Keratinocyte (primary cell): ENCODE data around the gene PDE3A. TPM values are rescaled to one million over a fixed set of nuclear protein-coding genes. Genes with fewer than 3 reads are reported as not detected.

Experiments
- DNase-seq: peaks from one replicate; pipeline ENCODE4 v3.0.0-alpha.2; 2011; ENCODE audit warnings: low read depth, missing footprints, low spot score
- FAIRE-seq: peaks from 2 replicates; lab custom pipeline; 2011; peaks lifted over from hg19 to GRCh38; lab: Jason Lieb, UNC
- H2AFZ ChIP-seq: 2 replicates; pipeline ENCODE4 v1.6.0; 2012; ENCODE audit warnings: low read length, control low read depth, inconsistent platforms; ENCODE audit not compliant: control insufficient read depth
- H3K27ac ChIP-seq: 2 replicates; pipeline ENCODE4 v1.5.1; 2011; ENCODE audit warnings: low read length; ENCODE audit not compliant: control insufficient read depth, insufficient read depth
- H3K27me3 ChIP-seq: 3 replicates; pipeline ENCODE4 v1.6.0; 2011; ENCODE audit warnings: low read length; ENCODE audit not compliant: control insufficient read depth, insufficient read depth; ENCODE audit errors: extremely low read depth
- H3K36me3 ChIP-seq, 2 experiments: 2 replicates in 1 of 2; 3 replicates in 1 of 2; pipeline ENCODE4 v1.5.1; 2011; ENCODE audit warnings: low read length in 2 of 2, mild to moderate bottlenecking in 1 of 2; ENCODE audit not compliant: control insufficient read depth in 2 of 2, insufficient read depth in 2 of 2; ENCODE audit errors: extremely low read depth in 1 of 2
- H3K4me1 ChIP-seq: 3 replicates; pipeline ENCODE4 v1.5.1; 2011; ENCODE audit warnings: low read length; ENCODE audit not compliant: control insufficient read depth, insufficient read depth; ENCODE audit errors: extremely low read depth
- H3K4me2 ChIP-seq: 3 replicates; pipeline ENCODE4 v1.6.0; 2011; ENCODE audit warnings: low read depth, low read length; ENCODE audit not compliant: control insufficient read depth, insufficient read depth; ENCODE audit errors: extremely low read depth
- H3K4me3 ChIP-seq, 3 experiments: fragments of 200-600 bp in 1 of 3; sonication (generic) in 1 of 3; 2 replicates in 2 of 3; 3 replicates in 1 of 3; pipeline ENCODE4 v1.5.1; 2011 to 2016; ENCODE audit warnings: low read length in 3 of 3, mild to moderate bottlenecking in 3 of 3, control low read depth in 2 of 3, inconsistent platforms in 1 of 3, low read depth in 1 of 3, mixed read lengths in 1 of 3, mixed run types in 1 of 3, moderate library complexity in 1 of 3; ENCODE audit not compliant: control insufficient read depth in 2 of 3, insufficient read depth in 2 of 3; ENCODE audit errors: extremely low read depth in 1 of 3
- H3K79me2 ChIP-seq: 2 replicates; pipeline ENCODE4 v1.6.0; 2012; ENCODE audit warnings: low read length; ENCODE audit not compliant: control insufficient read depth, insufficient read depth
- H3K9ac ChIP-seq: 3 replicates; pipeline ENCODE4 v1.6.0; 2011; ENCODE audit warnings: low read length; ENCODE audit not compliant: control insufficient read depth, insufficient read depth; ENCODE audit errors: extremely low read depth
- H3K9me1 ChIP-seq: 3 replicates; pipeline ENCODE4 v1.6.0; 2011; ENCODE audit warnings: low read length; ENCODE audit not compliant: control insufficient read depth, insufficient read depth; ENCODE audit errors: extremely low read depth
- H3K9me3 ChIP-seq: 2 replicates; pipeline ENCODE4 v1.5.1; 2012; ENCODE audit warnings: low read depth, low read length; ENCODE audit not compliant: control insufficient read depth
- H4K20me1 ChIP-seq: 3 replicates; pipeline ENCODE4 v1.6.0; 2011; ENCODE audit warnings: low read length; ENCODE audit not compliant: control insufficient read depth, insufficient read depth; ENCODE audit errors: extremely low read depth
- EZH2 ChIP-seq: IDR thresholded peaks from one replicate; pipeline ENCODE4 v1.6.1; 2012; ENCODE audit warnings: inconsistent platforms, mild to moderate bottlenecking, low read length, moderate library complexity
- dilution Hi-C: fragments of 300-500 bp; cut with MboI; formaldehyde crosslinking; loops from one replicate; pipeline ENCODE4 v1.7.0; 2020; ENCODE audit warnings: low sequenced_read_pairs; ENCODE audit not compliant: extremely low pct_ligation_motif_present
- polyA plus RNA-seq, 5 experiments: library from polyadenylated mRNA; depleted of rRNA in 3 of 5; stranded (reverse) in 3 of 5; stranded (forward) in 1 of 5; unstranded in 1 of 5; fragments of >200 nt; gene quantifications; 1 replicate in 1 of 5; 2 replicates in 3 of 5; 3 replicates in 1 of 5; pipeline versions ENCODE4 v1.2.1 to v1.2.3, GENCODE V29; 2011 to 2012; ENCODE audit warnings: missing spikeins in 2 of 5, low read depth in 1 of 5, low replicate concordance in 1 of 5
- TF ChIP-seq, protein P1 (sequence below), 3 experiments: IDR thresholded peaks in 1 of 3; conservative IDR thresholded peaks in 1 of 3; optimal IDR thresholded peaks in 1 of 3; 2 replicates in 2 of 3; 3 replicates in 1 of 3; pipeline versions ENCODE3 to v1.5.1; 2011; ENCODE audit warnings: low read length in 3 of 3, mild to moderate bottlenecking in 3 of 3, moderate library complexity in 2 of 3, control low read depth in 1 of 3, inconsistent platforms in 1 of 3; ENCODE audit not compliant: insufficient read depth in 2 of 3; ENCODE audit errors: extremely low read depth in 1 of 3

Gene PDE3A
- polyA plus RNA-seq, 1 donor (not counting 4 experiments of a cell fraction or from before 2014, with no cell fraction given), result 0.01 TPM

GRCh38 chr12:20403230-20403629 is 34.9 kb downstream of the PDE3A start:
- dilution Hi-C loops, result no loop called here

GRCh38 chr12:20404576-20405346 is 36.4 kb downstream of the PDE3A start:
- dilution Hi-C loops, result no loop called here
- no peak overlapping the region for H2AFZ ChIP-seq
- H3K4me1 ChIP-seq, result no peaks in the 10 kb centered on the region
- no peaks in the 10 kb centered on the region for H3K27me3 ChIP-seq
- no peaks in the 10 kb centered on the region for H3K79me2 ChIP-seq
- TF ChIP-seq, protein P1, sequence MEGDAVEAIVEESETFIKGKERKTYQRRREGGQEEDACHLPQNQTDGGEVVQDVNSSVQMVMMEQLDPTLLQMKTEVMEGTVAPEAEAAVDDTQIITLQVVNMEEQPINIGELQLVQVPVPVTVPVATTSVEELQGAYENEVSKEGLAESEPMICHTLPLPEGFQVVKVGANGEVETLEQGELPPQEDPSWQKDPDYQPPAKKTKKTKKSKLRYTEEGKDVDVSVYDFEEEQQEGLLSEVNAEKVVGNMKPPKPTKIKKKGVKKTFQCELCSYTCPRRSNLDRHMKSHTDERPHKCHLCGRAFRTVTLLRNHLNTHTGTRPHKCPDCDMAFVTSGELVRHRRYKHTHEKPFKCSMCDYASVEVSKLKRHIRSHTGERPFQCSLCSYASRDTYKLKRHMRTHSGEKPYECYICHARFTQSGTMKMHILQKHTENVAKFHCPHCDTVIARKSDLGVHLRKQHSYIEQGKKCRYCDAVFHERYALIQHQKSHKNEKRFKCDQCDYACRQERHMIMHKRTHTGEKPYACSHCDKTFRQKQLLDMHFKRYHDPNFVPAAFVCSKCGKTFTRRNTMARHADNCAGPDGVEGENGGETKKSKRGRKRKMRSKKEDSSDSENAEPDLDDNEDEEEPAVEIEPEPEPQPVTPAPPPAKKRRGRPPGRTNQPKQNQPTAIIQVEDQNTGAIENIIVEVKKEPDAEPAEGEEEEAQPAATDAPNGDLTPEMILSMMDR (optimal IDR thresholded peaks at IDR 0.05 in 1 of 3, IDR thresholded peaks at IDR 0.05 in 1 of 3, conservative IDR thresholded peaks at IDR 0.05 in 1 of 3; ENCODE audit: extremely low read depth in 1 of 3, insufficient read depth in 2 of 3, low read length in 3 of 3), result no peak
- TF ChIP-seq EZH2, result no peak
- H3K27ac ChIP-seq, result no peak overlapping the region
- FAIRE-seq, result no peak
- H3K4me3 ChIP-seq, result no peak overlapping the region
- no peaks in the 10 kb centered on the region for H3K9me3 ChIP-seq
- H3K9ac ChIP-seq, result no peak overlapping the region
- no peak for DNase-seq
- no peak overlapping the region for H3K4me2 ChIP-seq
- no peaks in the 10 kb centered on the region for H4K20me1 ChIP-seq
- H3K36me3 ChIP-seq, result no peaks in the 10 kb centered on the region
- H3K9me1 ChIP-seq, result no peaks in the 10 kb centered on the region

More at GRCh38 chr12:20403230-20403629, 34.9 kb downstream of the PDE3A start:
- FAIRE-seq (no peak), DNase-seq (no peak)
- Histone ChIP-seq H3K36me3 (no peaks in the 10 kb centered on the region), H3K9me1 (no peaks in the 10 kb centered on the region), H3K79me2 (no peaks in the 10 kb centered on the region), H3K4me1 (no peaks in the 10 kb centered on the region), H3K4me3 (no peak overlapping the region), H3K9me3 (no peaks in the 10 kb centered on the region), H3K4me2 (no peak overlapping the region), H4K20me1 (no peaks in the 10 kb centered on the region), H3K27ac (no peak overlapping the region), H2AFZ (no peak overlapping the region), H3K27me3 (no peaks in the 10 kb centered on the region), H3K9ac (no peak overlapping the region)
- TF ChIP-seq EZH2, result no peak
- TF ChIP-seq, protein P1 (optimal IDR thresholded peaks at IDR 0.05 in 1 of 3, IDR thresholded peaks at IDR 0.05 in 1 of 3, conservative IDR thresholded peaks at IDR 0.05 in 1 of 3; ENCODE audit: extremely low read depth in 1 of 3, insufficient read depth in 2 of 3, low read length in 3 of 3), result no peak
